HG02759 (cell line): ENCODE measurements around the gene SSBP3.
"Not testable (repeated sequence)": the region's sequence is repeated elsewhere in the genome, so short reads cannot be mapped to it uniquely, and the experiment has no call there.

ENCODE experiments used
- ATAC-seq: cut with Tn5 transposase; IDR thresholded peaks from one replicate; pipeline ENCODE4 v1.9.1; 2021; ENCODE audit warnings: mild to moderate bottlenecking, moderate library complexity; ENCODE audit not compliant: unreplicated experiment

The SSBP3 gene

DNA sequence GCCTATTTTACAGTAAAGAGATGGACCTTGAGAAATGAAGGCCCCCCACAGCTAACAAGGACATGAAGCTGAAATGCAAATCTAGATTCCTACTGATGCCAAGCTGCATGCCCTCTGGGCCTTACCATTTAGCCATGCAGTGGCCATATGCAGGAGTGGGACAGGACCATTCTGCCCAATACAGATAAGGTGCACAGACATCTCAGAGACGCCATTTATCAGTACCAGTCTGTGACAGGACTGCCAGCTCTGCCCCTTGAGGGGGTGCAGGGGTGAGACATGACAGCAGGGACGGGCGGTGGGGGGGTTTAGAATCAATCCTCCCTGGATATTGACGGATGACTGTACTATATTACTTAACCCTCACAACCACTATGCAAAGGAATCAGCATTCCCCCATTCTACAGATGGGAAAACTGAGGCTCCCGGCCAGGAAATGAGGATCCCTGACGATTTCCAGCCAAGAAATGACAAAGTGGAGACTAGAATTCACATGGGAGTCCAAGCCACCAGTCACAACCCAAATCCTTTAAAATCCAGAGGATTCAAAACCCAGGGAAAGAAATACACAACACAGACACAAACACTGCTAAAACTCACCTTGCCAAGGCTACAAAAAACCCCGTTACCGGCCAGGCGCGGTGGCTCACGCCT, 10.8 kb downstream of the SSBP3 start:
- ATAC-seq, result no peak

DNA sequence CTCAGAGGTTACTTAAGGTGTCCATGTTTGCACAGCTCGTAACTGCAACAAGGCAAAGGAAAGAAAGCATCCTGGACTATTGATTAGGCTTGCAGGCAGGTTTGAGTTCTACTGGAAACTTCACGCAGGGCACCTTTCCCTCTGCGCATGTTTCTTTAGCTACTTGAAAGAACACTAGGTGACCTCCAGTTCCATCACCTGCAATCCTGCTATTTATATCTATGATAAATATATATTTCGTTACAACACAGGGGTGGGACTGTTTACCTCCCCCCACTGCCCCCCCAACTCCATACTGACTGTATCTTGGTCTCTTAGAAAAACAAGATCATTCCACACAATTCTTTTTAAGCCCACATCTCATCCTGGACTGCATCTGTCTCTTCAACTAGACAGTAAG, 12.1 kb downstream of the SSBP3 start:
- ATAC-seq, result no peak

DNA sequence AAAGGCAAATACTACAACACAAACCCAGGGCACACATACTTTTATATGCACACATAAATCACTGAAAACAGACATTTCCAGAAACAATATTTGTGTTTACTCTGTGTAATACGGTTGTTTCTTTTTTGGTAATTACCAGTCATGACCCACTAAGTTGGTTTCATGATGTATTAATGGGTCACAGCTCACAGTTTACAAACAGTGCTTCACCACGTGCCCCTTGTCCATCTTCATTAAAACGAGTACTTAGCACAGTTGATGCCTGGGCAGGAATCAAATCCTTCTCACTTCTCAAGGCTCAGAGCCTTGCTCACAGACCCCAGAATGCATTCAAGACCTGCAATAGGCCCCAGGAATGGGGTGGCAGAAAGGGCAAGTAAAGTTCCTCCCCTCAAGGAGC, 13.8 kb downstream of the SSBP3 start:
- no peak for ATAC-seq

DNA sequence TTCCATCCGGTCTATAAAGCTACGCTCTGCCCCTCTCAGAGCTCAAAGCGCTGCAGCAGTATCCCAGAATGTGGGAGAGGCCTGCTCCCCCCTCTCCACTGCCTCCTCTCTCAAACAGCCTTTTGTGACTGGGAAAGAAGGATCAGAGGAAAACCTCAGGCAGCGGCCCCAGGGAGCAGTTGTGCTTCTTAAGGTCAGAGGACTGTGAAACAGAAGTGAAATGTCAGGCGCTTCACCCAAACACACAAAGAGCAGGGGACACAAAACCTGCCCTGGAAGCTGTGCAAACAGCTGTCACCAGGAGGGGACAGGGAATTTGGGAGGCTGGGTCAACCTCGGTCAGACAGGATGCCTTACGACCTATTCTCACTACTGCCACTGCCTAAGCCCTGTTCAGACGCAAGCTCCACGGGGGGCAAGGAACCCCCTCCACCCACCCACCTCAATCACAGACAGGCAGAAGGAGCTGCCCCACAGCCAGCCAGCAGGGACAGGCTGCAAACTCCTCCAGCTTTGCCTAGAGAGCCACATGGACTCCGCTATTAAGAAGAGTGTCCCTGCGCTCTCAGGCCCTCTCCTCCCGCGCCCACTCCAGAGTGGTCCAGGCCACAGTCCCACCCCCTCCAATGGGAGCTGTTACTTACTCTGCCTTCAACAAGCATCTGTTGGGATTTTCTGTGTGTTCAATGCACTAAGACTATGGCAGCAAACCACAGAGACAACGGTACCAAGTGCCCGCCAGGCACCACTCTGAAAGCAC, 14.6 kb downstream of the SSBP3 start:
- no peak for ATAC-seq

DNA sequence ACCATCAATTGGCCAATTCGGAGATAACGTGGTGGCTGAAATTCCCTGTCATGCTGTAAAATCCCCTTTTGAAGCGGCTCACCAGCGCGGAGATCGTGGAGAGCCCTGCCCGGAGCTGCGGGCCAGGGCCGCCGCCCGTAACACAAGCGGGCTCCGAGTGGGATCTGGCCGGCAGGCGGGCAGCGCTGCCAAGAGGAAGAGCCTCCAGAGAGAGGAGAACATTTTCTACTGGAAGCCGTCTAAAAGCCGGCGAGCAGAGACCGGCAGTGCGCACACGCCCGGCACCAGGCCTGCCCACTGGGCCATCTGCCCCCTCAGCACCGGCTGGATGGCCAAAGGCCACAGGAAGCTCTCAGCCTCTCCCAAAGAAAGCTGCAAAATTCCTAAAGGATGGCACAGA, 15.5 kb downstream of the SSBP3 start:
- no peak for ATAC-seq

DNA sequence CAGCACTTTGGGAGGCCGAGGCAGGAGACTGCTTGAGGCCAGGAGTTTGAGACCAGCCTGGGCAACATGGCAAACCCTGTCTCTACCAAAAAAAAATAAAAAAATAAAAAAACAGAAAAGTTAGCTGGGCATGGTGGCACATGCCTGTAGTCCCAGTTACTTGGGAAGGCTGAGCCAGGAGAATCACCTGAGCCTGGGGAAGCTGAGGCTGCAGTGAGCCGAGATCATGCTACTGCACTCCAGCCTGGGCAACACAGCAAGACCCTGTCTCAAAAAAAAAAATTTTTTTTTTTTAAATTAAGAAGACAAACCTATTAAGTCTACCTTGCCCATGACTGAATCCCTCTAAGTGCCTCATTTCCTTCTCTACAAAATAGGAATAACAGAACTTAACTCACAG, 16.6 kb downstream of the SSBP3 start:
- not testable (repeated sequence) for ATAC-seq

DNA sequence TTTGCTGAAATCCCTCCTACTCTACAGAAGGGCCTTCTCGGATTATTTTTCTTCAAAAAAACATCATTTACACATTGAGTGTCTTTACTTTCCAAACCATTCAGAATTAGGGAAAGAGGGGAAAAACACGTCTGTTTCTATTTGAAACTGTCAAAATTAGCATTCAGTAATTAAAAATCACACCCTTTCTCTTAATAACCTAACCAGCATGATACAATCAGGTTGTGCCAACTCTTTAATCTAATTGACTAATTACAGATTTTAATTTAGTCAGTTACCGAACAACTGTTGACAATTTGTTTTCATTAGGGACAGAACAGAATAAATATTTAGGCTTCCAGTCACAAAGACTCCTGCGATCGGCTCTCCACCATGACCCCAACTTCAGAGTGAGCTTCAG, 18.8 kb downstream of the SSBP3 start:
- ATAC-seq, result no peak

DNA sequence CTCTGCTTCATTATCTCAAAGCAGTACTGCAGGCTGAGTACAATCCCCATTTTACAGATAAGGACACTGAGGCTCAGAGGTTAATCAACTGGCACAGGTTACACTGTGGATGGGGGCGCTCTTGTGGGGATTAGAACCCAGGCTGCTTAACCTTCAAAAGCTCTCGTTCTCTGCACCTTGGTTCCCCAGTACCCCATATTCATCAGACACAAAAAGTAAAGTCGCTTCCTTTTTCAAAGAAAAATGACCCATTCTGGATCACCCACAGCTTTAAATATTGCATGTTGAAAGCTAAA, 20.5 kb downstream of the SSBP3 start:
- ATAC-seq, result no peak

DNA sequence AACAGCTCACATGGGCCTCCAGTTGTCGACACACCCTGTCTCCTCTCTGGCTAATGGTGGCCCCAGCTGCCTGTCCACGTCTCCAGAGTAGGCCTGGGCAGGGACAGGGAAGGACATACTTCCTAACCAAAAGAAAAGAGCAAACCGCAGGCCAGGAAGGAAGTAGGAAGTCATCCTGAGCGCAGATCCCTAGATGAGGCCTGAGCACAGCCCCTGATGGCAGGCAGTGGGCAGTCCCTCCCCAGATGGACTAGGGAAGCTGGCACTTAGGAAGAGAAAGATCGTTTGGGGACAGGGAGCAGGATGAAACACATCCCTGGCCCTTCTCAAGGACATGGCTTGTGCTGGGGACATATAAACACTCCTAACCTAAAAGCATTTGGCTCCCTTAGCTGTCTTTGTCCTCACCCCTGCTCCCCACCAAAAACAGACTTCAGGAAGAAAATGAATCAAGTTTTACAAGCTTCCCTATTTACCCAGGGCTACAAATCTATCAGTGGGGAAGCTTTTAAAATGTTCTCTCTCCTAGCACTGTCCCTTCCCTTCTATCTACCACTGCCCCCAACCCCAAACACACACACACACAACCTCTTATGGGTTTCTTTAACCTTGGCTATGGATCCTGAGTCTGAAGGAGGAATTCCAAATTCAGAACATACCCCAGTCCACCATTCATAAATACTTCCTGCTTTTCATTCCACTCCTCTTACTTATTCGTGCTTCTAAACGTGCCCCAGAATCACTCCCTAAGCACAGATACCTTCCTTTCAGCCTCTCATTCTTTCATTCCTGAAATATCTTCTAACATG, 21.1 kb downstream of the SSBP3 start:
- no peak for ATAC-seq

DNA sequence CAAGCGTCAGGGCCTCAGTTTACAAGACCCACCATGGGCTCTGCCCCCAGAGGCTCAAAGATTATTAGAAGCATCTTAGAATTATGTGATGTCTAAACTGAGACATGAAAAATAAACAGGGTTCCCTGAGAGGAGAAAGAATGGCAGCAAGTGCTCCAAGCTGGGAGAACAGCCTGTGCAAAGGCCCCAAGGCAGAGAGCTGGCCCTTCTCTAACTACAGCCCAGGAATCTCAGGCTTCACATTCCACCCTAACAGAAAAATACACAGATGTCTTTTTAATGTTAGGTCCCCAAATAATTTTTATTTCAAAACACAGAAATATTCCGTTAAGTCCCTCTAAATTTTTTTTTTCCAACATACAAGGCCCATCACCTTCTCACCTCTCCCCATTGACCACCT, 21.7 kb downstream of the SSBP3 start:
- no peak for ATAC-seq

DNA sequence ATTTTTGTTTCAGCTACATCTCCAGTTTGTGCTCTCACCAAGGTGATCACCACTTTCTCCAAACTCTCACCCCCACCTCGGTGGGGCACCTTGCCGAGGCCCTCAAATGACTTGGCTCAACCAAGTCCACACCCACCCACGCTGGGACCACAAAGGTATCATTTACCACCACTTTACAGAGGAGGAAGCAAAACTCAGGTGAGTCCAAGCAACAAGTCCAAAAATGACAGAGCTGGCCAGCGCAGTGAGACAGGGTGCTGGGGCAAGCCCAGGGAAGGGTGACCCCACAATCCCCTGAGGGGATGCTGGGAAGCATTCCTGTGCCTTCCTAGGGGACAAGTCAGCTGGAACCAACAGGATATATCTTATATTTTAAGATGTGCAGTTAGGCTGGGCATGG, 24.7 kb downstream of the SSBP3 start:
- ATAC-seq, result no peak

DNA sequence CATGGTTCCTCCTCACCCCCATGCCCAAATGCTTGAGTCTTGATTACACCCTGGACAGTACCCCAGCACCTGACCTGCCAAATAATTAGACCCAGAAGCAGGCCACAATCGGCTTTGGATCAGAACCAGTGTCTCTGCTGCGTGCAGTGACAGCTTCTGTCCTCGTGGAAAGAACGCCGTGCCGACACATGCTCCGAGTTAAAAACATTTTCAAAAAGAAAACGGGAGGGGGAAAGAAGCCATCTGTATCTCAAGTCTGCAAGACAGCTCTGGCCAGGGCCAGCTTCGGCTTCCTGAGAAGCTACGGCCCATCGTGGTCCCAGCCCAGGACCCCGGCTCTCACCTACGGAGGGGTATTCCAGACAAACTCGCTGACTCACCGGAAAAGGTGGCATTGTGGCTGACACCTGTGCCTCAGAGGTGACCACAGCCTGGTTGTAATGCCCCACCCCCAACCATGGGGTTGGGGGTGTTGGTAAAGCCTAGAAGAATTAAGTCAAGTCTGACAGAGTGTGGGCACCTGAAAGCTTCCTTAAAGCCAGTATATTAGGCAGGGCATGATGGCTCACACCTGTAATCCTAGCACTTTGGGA, 25.8 kb downstream of the SSBP3 start:
- no peak for ATAC-seq

DNA sequence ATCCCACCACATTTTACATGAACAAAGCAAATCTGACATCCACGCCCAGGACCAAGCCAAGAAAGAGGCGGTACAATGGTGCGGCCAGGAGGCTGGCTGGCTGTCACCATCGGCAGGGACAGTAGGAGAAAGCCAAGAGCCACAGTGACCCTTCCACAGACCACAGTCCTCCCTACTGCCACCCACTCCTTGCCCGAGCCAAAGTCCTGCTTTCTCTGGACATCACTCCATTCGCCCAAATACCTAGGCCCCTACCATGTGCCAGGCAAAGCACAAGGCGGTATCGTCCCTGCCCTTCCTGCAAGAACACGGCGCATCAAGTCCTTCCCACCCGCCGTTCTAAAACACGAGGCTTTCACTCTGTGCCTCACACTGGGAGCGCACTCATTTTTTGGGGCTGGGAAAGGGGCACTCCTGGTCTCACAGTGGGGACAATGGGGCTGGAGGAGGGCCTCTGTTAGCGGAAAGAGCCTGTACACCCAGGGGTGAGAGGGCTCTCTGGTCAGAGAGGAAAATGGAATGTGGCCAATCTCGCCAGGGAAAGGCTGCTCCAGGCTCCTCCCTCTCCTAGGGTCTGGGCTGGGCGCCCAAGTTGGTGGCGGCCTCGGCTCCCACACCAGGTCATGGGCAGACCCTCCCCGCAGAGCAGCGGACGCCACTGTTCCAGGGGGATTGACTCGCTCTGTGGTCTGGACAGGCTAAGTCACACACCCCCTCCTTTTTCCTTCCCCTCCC, 26.5 kb downstream of the SSBP3 start:
- ATAC-seq, result no peak

DNA sequence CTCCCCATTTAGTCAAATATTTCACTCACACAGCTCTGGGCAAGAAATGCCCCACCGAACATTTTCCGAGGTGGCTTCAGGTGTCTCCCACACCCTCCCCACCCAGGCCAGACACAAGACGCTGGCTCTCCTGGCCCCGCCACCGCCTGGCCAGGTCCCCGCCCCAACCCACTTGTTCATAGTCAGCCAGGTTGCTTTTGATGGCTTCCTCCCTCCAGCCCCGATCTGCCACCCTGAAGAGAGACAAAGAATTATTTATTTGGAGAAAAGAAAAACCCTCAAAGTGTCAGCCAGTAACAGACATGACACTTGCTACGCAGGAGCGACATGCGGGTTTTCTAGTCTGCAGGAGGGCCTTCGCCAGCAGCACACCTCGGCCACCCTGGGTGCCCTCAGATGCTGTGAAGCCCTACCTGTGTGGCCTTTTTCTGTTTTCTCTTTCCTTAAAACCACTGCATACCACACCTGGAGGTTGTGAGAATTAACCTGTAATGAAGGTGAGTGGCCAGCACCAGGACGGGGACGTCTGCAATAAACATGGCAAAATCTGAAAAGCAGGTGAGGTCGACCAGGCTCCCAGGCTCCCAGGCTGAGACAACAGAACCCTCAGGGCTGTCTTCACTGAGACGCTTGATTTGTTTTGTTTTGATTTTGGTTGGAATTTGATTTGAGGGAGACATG, 27.2 kb downstream of the SSBP3 start:
- no peak for ATAC-seq

DNA sequence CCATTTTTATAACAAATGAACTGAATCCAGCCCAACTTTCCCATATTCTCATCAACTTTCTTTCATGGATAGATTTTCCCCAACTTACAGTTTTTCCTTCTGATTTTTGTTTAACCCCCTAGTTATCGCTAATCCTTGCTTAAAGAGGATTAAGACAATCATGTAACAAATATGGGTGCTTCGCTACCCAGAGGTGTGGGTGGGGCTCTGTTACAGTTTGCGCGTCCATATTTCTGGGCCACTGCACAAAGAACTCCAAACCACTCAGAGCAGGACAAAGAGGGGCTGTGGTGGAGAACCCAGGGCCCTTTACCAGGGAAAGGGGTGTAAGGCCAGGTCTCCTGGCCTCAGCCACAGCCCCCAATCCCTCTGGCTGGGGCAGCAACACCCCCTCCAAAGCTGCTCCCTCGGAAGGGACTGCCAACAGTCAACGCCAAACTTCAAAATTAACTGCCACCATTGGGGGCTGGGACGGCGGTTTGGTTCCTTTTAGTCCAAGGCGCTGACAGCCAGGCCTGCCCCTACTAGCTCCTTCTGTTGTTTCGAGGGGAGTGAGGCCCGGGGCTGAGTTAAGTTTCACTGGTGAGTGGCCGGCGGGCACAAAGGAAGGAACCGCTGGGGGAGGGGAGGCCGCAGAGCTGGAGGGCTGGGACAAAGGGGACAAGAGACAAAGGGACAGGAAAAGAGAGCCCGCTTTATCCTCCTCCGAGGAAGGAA, 27.9 kb downstream of the SSBP3 start:
- ATAC-seq, result no peak

DNA sequence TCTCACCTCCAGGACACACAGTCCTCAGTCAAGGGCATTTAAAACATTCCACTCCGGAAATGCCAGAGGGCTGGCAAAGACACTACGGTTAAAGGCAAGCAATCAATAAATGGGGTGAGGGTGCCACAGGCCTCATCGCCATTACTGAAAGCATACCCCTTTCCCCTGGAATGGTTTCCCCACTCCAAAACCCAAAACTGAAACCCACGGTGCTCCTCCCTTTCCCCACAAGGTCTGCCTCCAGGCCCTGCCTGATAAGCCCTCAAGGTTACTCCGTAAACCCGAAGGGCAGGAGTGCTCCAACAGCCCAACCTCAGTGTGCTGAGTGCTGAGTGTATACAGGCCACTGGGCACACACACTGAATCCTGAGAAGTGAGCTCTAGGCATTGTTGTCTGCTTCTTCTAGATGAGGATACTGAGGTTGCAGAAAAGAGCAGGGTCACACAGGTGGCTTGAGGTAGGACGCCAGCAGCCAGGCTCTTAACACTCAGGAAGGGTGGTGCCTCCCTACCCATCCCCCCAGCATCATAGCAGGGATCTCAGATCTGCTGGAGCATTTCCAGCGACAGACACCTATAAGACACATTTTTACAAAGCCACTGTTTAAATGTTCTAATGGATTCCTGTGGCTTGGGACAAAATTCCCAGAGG, 29.0 kb downstream of the SSBP3 start:
- ATAC-seq, result no peak

DNA sequence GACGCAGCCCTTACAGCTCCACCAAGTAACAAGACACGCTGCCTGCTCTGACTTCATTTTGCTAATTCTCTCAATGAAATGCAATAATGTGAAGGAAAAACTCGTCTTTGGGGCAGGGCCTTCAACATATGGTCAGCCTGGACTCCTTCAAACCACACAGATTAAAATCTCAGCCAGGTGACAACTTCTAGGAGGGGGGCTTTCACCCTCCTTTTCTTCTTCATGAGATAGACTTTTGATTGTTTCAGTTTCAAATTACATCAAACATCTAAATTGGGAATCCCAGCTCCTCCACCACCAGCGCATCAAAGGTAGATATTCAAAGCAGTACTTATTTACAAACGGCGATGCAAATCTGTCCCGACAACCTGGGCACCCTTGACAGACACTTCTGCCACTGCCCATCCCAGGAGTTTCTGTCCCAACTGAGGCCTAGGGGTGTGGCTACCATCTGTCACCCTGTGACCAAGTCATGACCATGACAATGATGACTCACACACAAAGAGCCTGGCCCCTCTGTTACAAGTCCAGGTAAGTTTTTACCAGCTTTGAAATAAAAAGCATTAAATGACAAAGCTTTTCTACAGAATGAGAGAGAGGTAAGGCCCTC, 29.7 kb downstream of the SSBP3 start:
- peak; percentile 64 for ATAC-seq

DNA sequence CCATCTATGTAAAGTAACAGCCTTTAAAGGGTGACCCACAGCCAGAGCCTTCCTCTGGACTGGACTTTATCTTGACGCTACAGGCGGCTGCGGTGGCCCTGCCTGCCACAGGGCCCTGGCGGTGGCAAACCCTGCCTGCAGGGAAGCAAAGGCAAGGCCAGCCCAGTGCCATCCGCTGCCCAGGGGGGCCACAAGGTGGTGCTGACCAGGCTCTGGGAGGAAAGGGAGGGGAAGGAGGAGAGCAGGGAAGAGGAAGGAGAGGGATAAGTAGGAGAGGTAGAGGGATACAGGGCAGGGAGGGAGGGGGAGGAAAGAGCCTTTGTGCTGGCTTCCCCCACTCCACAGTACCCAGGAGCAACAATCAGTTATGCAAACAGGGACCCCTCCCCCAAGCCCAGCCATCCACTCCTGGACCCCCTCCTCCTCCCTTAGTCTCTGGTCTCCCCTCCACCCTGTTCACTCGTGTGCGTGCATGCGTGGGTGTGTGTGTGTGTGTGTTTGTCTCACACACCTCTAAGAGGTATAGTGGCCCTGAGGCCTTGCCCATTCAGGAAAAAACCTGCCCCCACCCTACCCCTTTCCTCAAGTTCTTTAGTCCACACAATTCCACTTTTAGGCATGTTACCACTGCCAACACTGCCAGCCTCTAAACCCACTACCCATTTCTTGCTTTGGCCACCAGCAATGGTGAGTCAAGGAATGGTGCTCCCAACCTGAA, 30.3 kb downstream of the SSBP3 start:
- no peak for ATAC-seq
